ENCODE results near the gene CCSER1. TPM values are rescaled to one million over a fixed set of nuclear protein-coding genes. Genes with fewer than 3 reads are reported as not detected.

The CCSER1 gene
- total and polyA plus RNA-seq, 2 experiments from 2014 or later, result 2.9 to 3.4 TPM

DNA sequence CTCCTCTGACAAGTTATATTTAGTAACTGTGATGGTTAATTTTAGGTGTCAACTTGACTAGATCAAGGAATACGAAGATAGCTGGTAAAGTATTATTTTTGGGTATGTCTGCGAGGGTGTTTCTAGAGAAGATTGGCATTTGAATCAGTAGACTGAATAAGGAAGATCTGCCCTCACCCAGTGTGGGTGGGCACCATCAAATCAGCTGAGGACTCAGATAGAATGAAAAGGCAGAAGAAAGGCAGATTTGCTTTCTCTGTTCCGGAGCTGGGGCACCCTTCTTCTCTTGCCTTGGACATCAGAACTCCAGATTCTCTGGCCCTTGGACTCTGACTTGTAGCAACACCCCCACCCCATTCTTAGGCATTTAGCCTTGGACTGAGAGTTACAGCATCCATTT, 981.6 kb downstream of the CCSER1 start:
- Mint-ChIP-seq H3K36me3 (ENCODE audit: low read depth) (peaks cover 22% of the 10 kb centered on the region), H3K27me3 (ENCODE audit: insufficient read depth, low read depth, poor library complexity) (no peaks in the 10 kb centered on the region), H3K27ac (no peak overlapping the region), H3K4me1 (no peaks in the 10 kb centered on the region; the same call in 1 of the 3 replicates), H3K4me3 (no peak overlapping the region), H3K9me3 (peaks cover 20% of the 10 kb centered on the region)
- H3K27me3 ChIP-seq (ENCODE audit: insufficient read depth), result no peaks in the 10 kb centered on the region
- no peaks in the 10 kb centered on the region for H3K36me3 ChIP-seq (ENCODE audit: insufficient read depth)
- no peak for ATAC-seq
- H3K9me2 ChIP-seq (ENCODE audit: insufficient read depth), result no peaks in the 10 kb centered on the region
- no peak overlapping the region for H3K4me3 ChIP-seq
- H3K27ac ChIP-seq (ENCODE audit: low read depth), result no peak overlapping the region
- no peak overlapping the region for H3K4me2 ChIP-seq
- H3K4me1 ChIP-seq (ENCODE audit: insufficient read depth), result no peaks in the 10 kb centered on the region
- TF ChIP-seq, protein P1, sequence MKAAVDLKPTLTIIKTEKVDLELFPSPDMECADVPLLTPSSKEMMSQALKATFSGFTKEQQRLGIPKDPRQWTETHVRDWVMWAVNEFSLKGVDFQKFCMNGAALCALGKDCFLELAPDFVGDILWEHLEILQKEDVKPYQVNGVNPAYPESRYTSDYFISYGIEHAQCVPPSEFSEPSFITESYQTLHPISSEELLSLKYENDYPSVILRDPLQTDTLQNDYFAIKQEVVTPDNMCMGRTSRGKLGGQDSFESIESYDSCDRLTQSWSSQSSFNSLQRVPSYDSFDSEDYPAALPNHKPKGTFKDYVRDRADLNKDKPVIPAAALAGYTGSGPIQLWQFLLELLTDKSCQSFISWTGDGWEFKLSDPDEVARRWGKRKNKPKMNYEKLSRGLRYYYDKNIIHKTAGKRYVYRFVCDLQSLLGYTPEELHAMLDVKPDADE (IDR thresholded peaks at IDR 0.05), result no peak
- TF ChIP-seq ZNF114 (CRISPR knock-in tag; IDR thresholded peaks at IDR 0.05) (no peak), NANOG (IDR thresholded peaks at IDR 0.05; ENCODE audit: borderline replicate concordance) (no peak), JUNB (IDR thresholded peaks at IDR 0.05; ENCODE audit: unreplicated experiment) (no peak), STAT1 (IDR thresholded peaks at IDR 0.05; ENCODE audit: unreplicated experiment) (no peak), POLR2AphosphoS5 (IDR thresholded peaks at IDR 0.05; ENCODE audit: low read depth) (no peak), EZH2phosphoT487 (IDR thresholded peaks at IDR 0.05; ENCODE audit: unreplicated experiment) (no peak), EZH2 (IDR thresholded peaks at IDR 0.05; ENCODE audit: low read depth, unreplicated experiment) (no peak), ZNF331 (CRISPR knock-in tag; IDR thresholded peaks at IDR 0.05; ENCODE audit: low read depth) (no peak), CREB1 (CRISPR knock-in tag; IDR thresholded peaks at IDR 0.05; ENCODE audit: low read depth) (no peak)
- TF ChIP-seq, protein P2, sequence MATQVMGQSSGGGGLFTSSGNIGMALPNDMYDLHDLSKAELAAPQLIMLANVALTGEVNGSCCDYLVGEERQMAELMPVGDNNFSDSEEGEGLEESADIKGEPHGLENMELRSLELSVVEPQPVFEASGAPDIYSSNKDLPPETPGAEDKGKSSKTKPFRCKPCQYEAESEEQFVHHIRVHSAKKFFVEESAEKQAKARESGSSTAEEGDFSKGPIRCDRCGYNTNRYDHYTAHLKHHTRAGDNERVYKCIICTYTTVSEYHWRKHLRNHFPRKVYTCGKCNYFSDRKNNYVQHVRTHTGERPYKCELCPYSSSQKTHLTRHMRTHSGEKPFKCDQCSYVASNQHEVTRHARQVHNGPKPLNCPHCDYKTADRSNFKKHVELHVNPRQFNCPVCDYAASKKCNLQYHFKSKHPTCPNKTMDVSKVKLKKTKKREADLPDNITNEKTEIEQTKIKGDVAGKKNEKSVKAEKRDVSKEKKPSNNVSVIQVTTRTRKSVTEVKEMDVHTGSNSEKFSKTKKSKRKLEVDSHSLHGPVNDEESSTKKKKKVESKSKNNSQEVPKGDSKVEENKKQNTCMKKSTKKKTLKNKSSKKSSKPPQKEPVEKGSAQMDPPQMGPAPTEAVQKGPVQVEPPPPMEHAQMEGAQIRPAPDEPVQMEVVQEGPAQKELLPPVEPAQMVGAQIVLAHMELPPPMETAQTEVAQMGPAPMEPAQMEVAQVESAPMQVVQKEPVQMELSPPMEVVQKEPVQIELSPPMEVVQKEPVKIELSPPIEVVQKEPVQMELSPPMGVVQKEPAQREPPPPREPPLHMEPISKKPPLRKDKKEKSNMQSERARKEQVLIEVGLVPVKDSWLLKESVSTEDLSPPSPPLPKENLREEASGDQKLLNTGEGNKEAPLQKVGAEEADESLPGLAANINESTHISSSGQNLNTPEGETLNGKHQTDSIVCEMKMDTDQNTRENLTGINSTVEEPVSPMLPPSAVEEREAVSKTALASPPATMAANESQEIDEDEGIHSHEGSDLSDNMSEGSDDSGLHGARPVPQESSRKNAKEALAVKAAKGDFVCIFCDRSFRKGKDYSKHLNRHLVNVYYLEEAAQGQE (IDR thresholded peaks at IDR 0.05; ENCODE audit: unreplicated experiment), result no peak
- TF ChIP-seq, protein P3, sequence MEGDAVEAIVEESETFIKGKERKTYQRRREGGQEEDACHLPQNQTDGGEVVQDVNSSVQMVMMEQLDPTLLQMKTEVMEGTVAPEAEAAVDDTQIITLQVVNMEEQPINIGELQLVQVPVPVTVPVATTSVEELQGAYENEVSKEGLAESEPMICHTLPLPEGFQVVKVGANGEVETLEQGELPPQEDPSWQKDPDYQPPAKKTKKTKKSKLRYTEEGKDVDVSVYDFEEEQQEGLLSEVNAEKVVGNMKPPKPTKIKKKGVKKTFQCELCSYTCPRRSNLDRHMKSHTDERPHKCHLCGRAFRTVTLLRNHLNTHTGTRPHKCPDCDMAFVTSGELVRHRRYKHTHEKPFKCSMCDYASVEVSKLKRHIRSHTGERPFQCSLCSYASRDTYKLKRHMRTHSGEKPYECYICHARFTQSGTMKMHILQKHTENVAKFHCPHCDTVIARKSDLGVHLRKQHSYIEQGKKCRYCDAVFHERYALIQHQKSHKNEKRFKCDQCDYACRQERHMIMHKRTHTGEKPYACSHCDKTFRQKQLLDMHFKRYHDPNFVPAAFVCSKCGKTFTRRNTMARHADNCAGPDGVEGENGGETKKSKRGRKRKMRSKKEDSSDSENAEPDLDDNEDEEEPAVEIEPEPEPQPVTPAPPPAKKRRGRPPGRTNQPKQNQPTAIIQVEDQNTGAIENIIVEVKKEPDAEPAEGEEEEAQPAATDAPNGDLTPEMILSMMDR (conservative IDR thresholded peaks at IDR 0.05; ENCODE audit: low read depth in 2 of 2), result no peak
- H3F3A ChIP-seq (replicated peaks; ENCODE audit: low read depth), result no peaks in the 10 kb centered on the region
- no peaks in the 10 kb centered on the region for H3K79me2 ChIP-seq (replicated peaks; ENCODE audit: insufficient read depth)
- no peak overlapping the region for H2AFZ ChIP-seq
- DNase-seq (ENCODE audit: low spot score), result no peak
- no peaks in the 10 kb centered on the region for H4K20me1 ChIP-seq (replicated peaks; ENCODE audit: insufficient read depth)
